ENCODE data around the gene BAMBI.

The BAMBI gene

DNA sequence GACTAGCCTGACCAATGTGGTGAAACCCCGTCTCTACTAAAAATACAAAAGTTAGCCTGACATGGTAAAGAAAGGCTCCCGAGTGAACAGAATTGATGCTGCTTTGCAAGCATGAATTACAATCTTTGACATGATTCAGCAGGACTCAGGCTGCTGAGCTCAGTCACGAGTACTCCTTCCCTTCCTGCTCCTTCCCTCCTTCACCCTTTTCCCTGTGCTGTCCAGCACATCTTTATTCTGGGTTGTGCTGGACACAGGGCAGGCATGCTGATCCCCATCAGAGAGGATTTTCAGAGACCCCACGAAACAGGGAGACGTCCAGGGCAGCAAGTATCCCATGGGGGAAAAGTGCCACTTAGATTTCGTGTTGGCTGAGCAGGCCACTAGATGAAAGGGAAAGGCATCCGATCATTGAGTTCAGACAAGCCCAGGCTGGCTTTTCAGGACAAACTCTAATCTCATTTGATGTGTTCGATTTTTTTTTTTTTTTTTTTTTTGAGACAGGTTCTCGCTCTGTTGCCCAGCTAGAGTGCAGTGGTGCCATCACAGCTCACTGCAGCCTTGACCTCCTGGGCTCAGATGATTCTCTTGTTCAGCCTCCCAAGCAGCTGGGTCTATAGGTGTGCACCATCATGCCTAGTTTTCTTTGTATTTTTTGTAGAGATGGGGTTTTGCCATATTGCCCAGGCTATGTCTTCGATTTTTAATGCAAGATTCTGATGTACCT is 36.5 kb downstream of the BAMBI start:
- H3K4me1 ChIP-seq (ENCODE audit: low read length), result no peaks in the 10 kb centered on the region
- H3K4me2 ChIP-seq (ENCODE audit: low read depth, low read length), result no peak overlapping the region
- no peaks in the 10 kb centered on the region for H3K27me3 ChIP-seq (replicated peaks; ENCODE audit: insufficient read depth, low read length)
- H3F3A ChIP-seq (ENCODE audit: insufficient read depth, low read length), result no peaks in the 10 kb centered on the region
- H2AFZ ChIP-seq (ENCODE audit: low read length), result no peak overlapping the region
- no peak for DNase-seq
- no peaks in the 10 kb centered on the region for H3K36me3 ChIP-seq (replicated peaks; ENCODE audit: insufficient read depth, low read length)
- TF ChIP-seq, protein P1, sequence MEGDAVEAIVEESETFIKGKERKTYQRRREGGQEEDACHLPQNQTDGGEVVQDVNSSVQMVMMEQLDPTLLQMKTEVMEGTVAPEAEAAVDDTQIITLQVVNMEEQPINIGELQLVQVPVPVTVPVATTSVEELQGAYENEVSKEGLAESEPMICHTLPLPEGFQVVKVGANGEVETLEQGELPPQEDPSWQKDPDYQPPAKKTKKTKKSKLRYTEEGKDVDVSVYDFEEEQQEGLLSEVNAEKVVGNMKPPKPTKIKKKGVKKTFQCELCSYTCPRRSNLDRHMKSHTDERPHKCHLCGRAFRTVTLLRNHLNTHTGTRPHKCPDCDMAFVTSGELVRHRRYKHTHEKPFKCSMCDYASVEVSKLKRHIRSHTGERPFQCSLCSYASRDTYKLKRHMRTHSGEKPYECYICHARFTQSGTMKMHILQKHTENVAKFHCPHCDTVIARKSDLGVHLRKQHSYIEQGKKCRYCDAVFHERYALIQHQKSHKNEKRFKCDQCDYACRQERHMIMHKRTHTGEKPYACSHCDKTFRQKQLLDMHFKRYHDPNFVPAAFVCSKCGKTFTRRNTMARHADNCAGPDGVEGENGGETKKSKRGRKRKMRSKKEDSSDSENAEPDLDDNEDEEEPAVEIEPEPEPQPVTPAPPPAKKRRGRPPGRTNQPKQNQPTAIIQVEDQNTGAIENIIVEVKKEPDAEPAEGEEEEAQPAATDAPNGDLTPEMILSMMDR (IDR thresholded peaks at IDR 0.05; ENCODE audit: low read length), result no peak
- TF ChIP-seq EZH2phosphoT487 (IDR thresholded peaks at IDR 0.05; ENCODE audit: low read length), result no peak
- no peak for TF ChIP-seq EZH2 (optimal IDR thresholded peaks at IDR 0.05; ENCODE audit: low read depth, low read length)
- no peaks in the 10 kb centered on the region for H3K79me2 ChIP-seq (ENCODE audit: low read length)
- H3K4me3 ChIP-seq (ENCODE audit: low read length), result no peak overlapping the region
- H3K27ac ChIP-seq (ENCODE audit: low read length), result no peak overlapping the region
- H3K9ac ChIP-seq (ENCODE audit: low read length), result no peak overlapping the region
- H3K9me2 ChIP-seq (replicated peaks; ENCODE audit: insufficient read depth, low read length), result no peaks in the 10 kb centered on the region
- H3K9me3 ChIP-seq (replicated peaks; ENCODE audit: insufficient read depth, low read length), result no peaks in the 10 kb centered on the region
- H4K20me1 ChIP-seq (ENCODE audit: insufficient read depth, low read length), result no peaks in the 10 kb centered on the region

DNA sequence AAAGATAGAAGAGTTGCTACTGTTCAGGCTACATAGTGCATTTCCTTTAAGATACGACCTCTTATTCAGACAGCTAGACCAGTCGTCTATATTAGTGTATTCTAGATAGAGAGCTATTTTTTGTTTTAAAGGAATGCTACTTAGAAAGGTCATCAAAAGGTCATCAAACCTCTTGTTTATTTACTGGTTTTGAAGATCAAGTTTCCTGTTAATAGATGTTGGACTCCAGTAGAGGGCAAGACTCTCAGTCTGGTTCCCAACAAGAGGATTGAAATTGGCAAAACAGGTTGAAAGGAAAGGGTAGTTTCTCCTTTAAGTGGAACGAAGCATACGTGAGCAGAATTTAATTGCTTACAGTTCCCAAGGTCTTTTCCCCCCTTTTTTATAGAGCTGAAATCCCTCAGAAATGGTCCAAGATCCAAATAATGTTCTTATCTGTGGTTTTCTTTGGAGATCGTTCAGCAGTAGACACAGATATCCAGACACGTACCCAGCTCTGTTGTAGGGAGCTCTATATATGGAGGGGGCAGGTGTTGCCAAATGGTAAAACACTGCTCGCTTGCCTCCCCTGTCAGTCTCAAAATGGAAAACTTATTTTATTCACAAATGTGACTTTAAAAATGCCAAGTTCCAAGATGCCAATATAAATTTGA is 37.2 kb downstream of the BAMBI start:
- H4K20me1 ChIP-seq (ENCODE audit: insufficient read depth, low read length), result no peaks in the 10 kb centered on the region
- H3K4me3 ChIP-seq (ENCODE audit: low read length), result no peak overlapping the region
- no peak overlapping the region for H3K9ac ChIP-seq (ENCODE audit: low read length)
- no peaks in the 10 kb centered on the region for H3K79me2 ChIP-seq (ENCODE audit: low read length)
- no peaks in the 10 kb centered on the region for H3K9me3 ChIP-seq (replicated peaks; ENCODE audit: insufficient read depth, low read length)
- DNase-seq, result no peak
- no peaks in the 10 kb centered on the region for H3K4me1 ChIP-seq (ENCODE audit: low read length)
- H3K9me2 ChIP-seq (replicated peaks; ENCODE audit: insufficient read depth, low read length), result no peaks in the 10 kb centered on the region
- TF ChIP-seq EZH2phosphoT487 (IDR thresholded peaks at IDR 0.05; ENCODE audit: low read length) (no peak), EZH2 (optimal IDR thresholded peaks at IDR 0.05; ENCODE audit: low read depth, low read length) (no peak)
- TF ChIP-seq, protein P1 (IDR thresholded peaks at IDR 0.05; ENCODE audit: low read length), result no peak
- no peaks in the 10 kb centered on the region for H3K27me3 ChIP-seq (replicated peaks; ENCODE audit: insufficient read depth, low read length)
- no peak overlapping the region for H3K4me2 ChIP-seq (ENCODE audit: low read depth, low read length)
- H3K36me3 ChIP-seq (replicated peaks; ENCODE audit: insufficient read depth, low read length), result no peaks in the 10 kb centered on the region
- no peaks in the 10 kb centered on the region for H3F3A ChIP-seq (ENCODE audit: insufficient read depth, low read length)
- H2AFZ ChIP-seq (ENCODE audit: low read length), result no peak overlapping the region
- H3K27ac ChIP-seq (ENCODE audit: low read length), result no peak overlapping the region

DNA sequence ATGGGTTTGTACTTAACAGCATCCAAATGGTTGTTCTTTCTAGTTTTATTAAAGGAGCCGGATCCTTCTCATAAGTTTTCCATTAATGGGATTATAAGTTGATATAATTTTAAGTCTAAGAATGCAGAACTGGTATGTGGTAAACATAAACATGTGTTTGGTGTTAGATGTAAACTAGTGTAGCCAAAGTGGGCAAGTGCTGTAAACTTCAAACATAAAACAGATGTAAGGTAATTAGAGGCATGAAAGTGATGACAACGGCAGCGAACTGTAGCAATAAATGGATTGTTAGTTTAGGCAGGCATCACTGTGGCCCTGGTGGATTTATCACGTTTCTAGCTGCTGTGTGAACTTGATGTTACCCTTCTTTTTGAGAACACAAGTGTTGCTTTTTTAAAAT is 37.9 kb downstream of the BAMBI start:
- Histone ChIP-seq H3F3A (ENCODE audit: insufficient read depth, low read length) (no peaks in the 10 kb centered on the region), H3K9me2 (replicated peaks; ENCODE audit: insufficient read depth, low read length) (no peaks in the 10 kb centered on the region), H3K36me3 (replicated peaks; ENCODE audit: insufficient read depth, low read length) (no peaks in the 10 kb centered on the region), H3K4me1 (ENCODE audit: low read length) (no peaks in the 10 kb centered on the region), H3K27me3 (replicated peaks; ENCODE audit: insufficient read depth, low read length) (no peaks in the 10 kb centered on the region), H3K79me2 (ENCODE audit: low read length) (no peaks in the 10 kb centered on the region), H3K9ac (ENCODE audit: low read length) (no peak overlapping the region), H3K4me2 (ENCODE audit: low read depth, low read length) (no peak overlapping the region), H3K9me3 (replicated peaks; ENCODE audit: insufficient read depth, low read length) (no peaks in the 10 kb centered on the region), H4K20me1 (ENCODE audit: insufficient read depth, low read length) (no peaks in the 10 kb centered on the region), H3K27ac (ENCODE audit: low read length) (no peak overlapping the region), H3K4me3 (ENCODE audit: low read length) (no peak overlapping the region), H2AFZ (ENCODE audit: low read length) (no peak overlapping the region)
- DNase-seq, result no peak
- TF ChIP-seq EZH2 (optimal IDR thresholded peaks at IDR 0.05; ENCODE audit: low read depth, low read length), result no peak

DNA sequence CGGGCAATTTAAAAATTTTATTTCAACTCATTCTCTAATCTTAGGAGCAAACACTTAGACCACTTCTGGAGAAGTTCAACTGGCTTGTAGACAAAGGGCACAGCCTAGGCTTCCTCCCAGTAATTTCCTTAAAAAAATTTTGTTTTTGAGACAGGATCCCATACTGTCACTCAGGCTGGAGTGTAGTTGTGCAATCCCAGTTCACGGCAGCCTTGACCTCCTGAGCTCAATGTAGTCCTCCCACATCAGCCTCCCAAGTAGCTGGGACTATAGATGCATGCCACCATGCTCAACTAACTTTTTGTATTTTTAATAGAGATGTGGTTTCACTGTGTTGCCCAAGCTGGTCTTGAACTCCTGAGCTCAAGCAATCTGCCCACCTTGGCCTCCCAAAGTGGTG is 38.4 kb downstream of the BAMBI start:
- no peaks in the 10 kb centered on the region for H3K9me2 ChIP-seq (replicated peaks; ENCODE audit: insufficient read depth, low read length)
- TF ChIP-seq EZH2phosphoT487 (IDR thresholded peaks at IDR 0.05; ENCODE audit: low read length) (no peak), EZH2 (optimal IDR thresholded peaks at IDR 0.05; ENCODE audit: low read depth, low read length) (no peak)
- TF ChIP-seq, protein P1 (IDR thresholded peaks at IDR 0.05; ENCODE audit: low read length), result no peak
- no peak overlapping the region for H3K27ac ChIP-seq (ENCODE audit: low read length)

More for the DNA sequence above, 38.4 kb downstream of the BAMBI start:
- no peak overlapping the region for H3K4me2 ChIP-seq (ENCODE audit: low read depth, low read length)
- H3K36me3 ChIP-seq (replicated peaks; ENCODE audit: insufficient read depth, low read length), result no peaks in the 10 kb centered on the region
- H2AFZ ChIP-seq (ENCODE audit: low read length), result no peak overlapping the region
- H4K20me1 ChIP-seq (ENCODE audit: insufficient read depth, low read length), result no peaks in the 10 kb centered on the region
- no peak overlapping the region for H3K9ac ChIP-seq (ENCODE audit: low read length)
- H3K4me3 ChIP-seq (ENCODE audit: low read length), result no peak overlapping the region
- H3F3A ChIP-seq (ENCODE audit: insufficient read depth, low read length), result no peaks in the 10 kb centered on the region
- no peaks in the 10 kb centered on the region for H3K79me2 ChIP-seq (ENCODE audit: low read length)
- no peaks in the 10 kb centered on the region for H3K9me3 ChIP-seq (replicated peaks; ENCODE audit: insufficient read depth, low read length)
- no peaks in the 10 kb centered on the region for H3K4me1 ChIP-seq (ENCODE audit: low read length)
- H3K27me3 ChIP-seq (replicated peaks; ENCODE audit: insufficient read depth, low read length), result no peaks in the 10 kb centered on the region
- DNase-seq, result no peak
